ENCODE measurements around the gene PPP4R1. TPM values are rescaled to one million over a fixed set of nuclear protein-coding genes. Genes with fewer than 3 reads are reported as not detected.

The PPP4R1 gene
- total RNA-seq, 1 donor from 2014 or later, result 131 TPM

DNA sequence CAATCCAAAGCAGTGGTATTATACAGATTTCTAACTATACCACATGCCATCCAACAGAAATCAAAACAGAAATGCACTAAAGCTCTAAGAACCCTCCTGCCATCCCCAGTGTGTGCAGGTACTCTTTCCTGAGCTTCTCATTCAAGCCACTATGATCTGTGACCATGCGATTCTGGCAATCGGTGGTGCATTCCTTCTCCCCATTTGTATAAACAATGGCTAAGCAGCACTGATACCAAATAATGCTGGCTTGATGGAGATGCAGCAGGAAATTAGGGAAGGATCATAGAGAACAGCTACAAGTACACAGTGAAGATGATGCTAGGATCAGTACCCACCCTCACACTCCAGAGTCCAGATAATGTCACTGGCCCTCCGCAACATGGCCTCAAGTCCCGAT is 51.8 kb downstream of the PPP4R1 start:
- Mint-ChIP-seq H3K27ac (ENCODE audit: unreplicated experiment) (no peak overlapping the region), H3K36me3 (ENCODE audit: unreplicated experiment) (peaks cover 59% of the 10 kb centered on the region), H3K9me3 (ENCODE audit: unreplicated experiment) (no peaks in the 10 kb centered on the region), H3K4me3 (ENCODE audit: unreplicated experiment) (no peak overlapping the region), H3K27me3 (ENCODE audit: unreplicated experiment) (no peaks in the 10 kb centered on the region), H3K4me1 (ENCODE audit: unreplicated experiment) (peaks cover 17% of the 10 kb centered on the region)
- DNase-seq (ENCODE audit: extremely low spot score, unreplicated experiment), result no peak
- TF ChIP-seq, protein P1, sequence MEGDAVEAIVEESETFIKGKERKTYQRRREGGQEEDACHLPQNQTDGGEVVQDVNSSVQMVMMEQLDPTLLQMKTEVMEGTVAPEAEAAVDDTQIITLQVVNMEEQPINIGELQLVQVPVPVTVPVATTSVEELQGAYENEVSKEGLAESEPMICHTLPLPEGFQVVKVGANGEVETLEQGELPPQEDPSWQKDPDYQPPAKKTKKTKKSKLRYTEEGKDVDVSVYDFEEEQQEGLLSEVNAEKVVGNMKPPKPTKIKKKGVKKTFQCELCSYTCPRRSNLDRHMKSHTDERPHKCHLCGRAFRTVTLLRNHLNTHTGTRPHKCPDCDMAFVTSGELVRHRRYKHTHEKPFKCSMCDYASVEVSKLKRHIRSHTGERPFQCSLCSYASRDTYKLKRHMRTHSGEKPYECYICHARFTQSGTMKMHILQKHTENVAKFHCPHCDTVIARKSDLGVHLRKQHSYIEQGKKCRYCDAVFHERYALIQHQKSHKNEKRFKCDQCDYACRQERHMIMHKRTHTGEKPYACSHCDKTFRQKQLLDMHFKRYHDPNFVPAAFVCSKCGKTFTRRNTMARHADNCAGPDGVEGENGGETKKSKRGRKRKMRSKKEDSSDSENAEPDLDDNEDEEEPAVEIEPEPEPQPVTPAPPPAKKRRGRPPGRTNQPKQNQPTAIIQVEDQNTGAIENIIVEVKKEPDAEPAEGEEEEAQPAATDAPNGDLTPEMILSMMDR (IDR thresholded peaks at IDR 0.05), result no peak

DNA sequence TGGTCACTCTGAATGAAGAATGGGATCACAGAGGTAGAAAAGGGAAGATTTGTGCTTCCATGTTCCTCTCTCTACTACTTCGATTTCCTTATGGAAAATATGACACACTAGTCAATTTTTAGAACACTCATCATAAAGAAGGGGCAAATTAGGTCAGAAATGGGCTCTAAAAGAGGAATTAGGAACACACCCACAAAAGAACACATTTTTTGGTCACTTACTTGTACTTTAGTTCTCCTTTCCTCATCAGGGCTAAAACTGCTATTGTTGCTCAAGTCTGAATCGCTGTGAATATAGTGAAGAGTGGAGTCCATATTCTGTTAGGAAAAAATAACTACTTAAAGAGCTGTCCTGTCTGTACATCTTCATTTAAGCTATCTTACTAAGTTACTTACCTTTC is 52.6 kb downstream of the PPP4R1 start:
- Mint-ChIP-seq H3K9me3 (ENCODE audit: unreplicated experiment) (no peaks in the 10 kb centered on the region), H3K27me3 (ENCODE audit: unreplicated experiment) (no peaks in the 10 kb centered on the region), H3K4me1 (ENCODE audit: unreplicated experiment) (peaks cover 17% of the 10 kb centered on the region), H3K27ac (ENCODE audit: unreplicated experiment) (peak overlapping the region; percentile 25), H3K4me3 (ENCODE audit: unreplicated experiment) (no peak overlapping the region), H3K36me3 (ENCODE audit: unreplicated experiment) (peaks cover 60% of the 10 kb centered on the region)
- TF ChIP-seq, protein P1 (IDR thresholded peaks at IDR 0.05), result no peak
- DNase-seq (ENCODE audit: extremely low spot score, unreplicated experiment), result no peak

DNA sequence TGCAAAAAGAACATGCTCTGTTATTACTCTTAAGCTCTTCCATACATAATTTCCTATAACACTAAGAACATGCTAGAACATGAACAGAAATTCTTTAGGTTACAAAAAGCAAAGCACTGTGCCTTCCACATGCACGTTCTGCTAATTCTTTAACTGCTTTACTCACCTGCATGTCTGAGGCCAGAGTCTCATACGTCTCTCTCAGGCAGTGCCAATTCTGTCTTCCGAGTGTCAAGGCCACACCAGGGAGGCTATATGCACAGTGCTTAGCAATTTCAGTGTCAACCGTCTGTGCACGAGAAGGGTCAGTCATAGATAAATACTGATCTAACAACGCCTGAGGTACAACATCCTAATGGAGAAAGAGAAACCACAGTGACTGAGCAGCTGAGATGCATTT is 55.1 kb downstream of the PPP4R1 start:
- no peak for DNase-seq (ENCODE audit: extremely low spot score, unreplicated experiment)
- Mint-ChIP-seq H3K9me3 (ENCODE audit: unreplicated experiment) (no peaks in the 10 kb centered on the region), H3K4me3 (ENCODE audit: unreplicated experiment) (no peak overlapping the region), H3K36me3 (ENCODE audit: unreplicated experiment) (peaks cover 73% of the 10 kb centered on the region), H3K4me1 (ENCODE audit: unreplicated experiment) (peaks cover 14% of the 10 kb centered on the region), H3K27ac (ENCODE audit: unreplicated experiment) (no peak overlapping the region), H3K27me3 (ENCODE audit: unreplicated experiment) (no peaks in the 10 kb centered on the region)
- TF ChIP-seq, protein P1 (IDR thresholded peaks at IDR 0.05), result no peak

DNA sequence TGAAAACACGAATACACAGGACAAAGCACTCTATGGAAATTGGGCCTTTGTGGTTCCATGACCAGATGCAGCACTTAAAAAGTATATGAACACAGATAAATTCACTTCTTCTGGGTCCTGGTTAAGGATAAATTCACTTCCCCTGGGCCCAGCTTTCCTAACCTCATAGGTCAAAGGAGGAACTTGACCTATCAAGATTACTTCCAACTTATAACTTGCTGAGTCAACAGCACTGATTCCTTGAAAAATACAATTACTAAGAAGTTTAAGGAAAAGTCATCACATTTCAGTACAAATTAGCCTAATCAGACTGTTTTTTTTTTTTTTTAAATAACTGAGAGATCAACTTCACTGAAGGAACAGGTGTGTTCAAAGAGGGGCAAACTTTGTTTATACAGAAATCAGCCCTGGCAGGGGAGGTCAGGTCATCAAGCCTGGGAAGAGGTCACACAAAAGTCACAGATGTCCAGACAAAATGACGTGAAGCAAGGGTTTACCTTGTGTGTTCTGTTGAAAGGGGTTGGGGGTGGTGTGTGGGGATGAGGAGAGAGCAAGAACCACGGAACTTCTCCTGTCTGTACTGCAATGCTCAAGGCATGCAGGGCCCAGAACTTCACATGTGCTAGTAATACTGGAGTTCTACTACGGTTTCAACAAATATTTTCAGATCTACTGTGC is 55.8 kb downstream of the PPP4R1 start:
- peaks cover 70% of the 10 kb centered on the region for H3K36me3 Mint-ChIP-seq (ENCODE audit: unreplicated experiment)

DNA sequence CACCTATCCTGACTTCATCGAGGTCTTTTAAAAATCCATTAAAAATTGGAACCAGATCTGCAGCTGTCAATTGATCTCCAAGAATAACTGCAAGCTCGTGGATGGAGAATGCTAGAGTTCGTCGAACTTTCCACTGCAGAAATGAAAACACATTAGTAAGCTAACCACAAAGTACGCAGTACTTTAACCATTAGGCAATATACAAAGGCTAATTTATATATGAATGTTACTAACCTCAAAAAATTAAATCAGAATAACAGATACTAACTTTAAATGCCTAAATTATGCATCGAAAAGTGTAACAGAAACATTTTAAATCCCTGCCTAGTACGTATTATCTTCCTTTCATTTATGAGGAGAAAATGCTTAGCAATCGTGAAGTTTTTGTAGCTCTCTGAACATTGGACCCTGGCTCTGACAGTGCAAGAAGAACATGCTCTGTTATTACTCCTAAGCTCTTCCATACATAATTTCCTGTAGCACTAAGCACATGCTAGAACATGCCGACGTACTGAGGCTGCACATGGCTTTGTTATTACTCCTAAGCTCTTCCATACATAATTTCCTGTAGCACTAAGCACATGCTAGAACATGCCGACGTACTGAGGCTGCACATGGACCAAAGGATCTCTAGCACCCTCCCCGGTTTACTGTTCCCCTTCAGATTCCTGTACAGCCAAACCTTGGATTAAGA is 57.0 kb downstream of the PPP4R1 start:
- Mint-ChIP-seq H3K9me3 (ENCODE audit: unreplicated experiment) (peaks cover 7% of the 10 kb centered on the region), H3K4me3 (ENCODE audit: unreplicated experiment) (no peak overlapping the region), H3K4me1 (ENCODE audit: unreplicated experiment) (peaks cover 14% of the 10 kb centered on the region), H3K27ac (ENCODE audit: unreplicated experiment) (no peak overlapping the region), H3K36me3 (ENCODE audit: unreplicated experiment) (peaks cover 70% of the 10 kb centered on the region), H3K27me3 (ENCODE audit: unreplicated experiment) (no peaks in the 10 kb centered on the region)
- TF ChIP-seq, protein P1 (IDR thresholded peaks at IDR 0.05), result no peak
- DNase-seq (ENCODE audit: extremely low spot score, unreplicated experiment), result no peak

More for the DNA sequence above, 55.8 kb downstream of the PPP4R1 start:
- no peaks in the 10 kb centered on the region for H3K9me3 Mint-ChIP-seq (ENCODE audit: unreplicated experiment)
- peaks cover 14% of the 10 kb centered on the region for H3K4me1 Mint-ChIP-seq (ENCODE audit: unreplicated experiment)
- H3K4me3 Mint-ChIP-seq (ENCODE audit: unreplicated experiment), result no peak overlapping the region
- TF ChIP-seq, protein P1 (IDR thresholded peaks at IDR 0.05), result no peak
- H3K27ac Mint-ChIP-seq (ENCODE audit: unreplicated experiment), result peak overlapping the region; percentile 44
- no peak for DNase-seq (ENCODE audit: extremely low spot score, unreplicated experiment)
- H3K27me3 Mint-ChIP-seq (ENCODE audit: unreplicated experiment), result no peaks in the 10 kb centered on the region

All from osteocyte (in vitro differentiated cells).